ENCODE results near the gene AOC2. TPM values are rescaled to one million over a fixed set of nuclear protein-coding genes. Genes with fewer than 3 reads are reported as not detected.

Gene AOC2
- total RNA-seq = 0.28 and 0.38 TPM in 2 replicates

GRCh38 chr17:42844271-42844670, at the start of gene AOC2:
AOC2 (plus strand) TSS chr17:42844580; CDS start chr17:42844627, 47 bp downstream.

GRCh38 chr17:42798383-42799380, 45.7 kb upstream of the AOC2 start, which contains the start of the genes CNTD1 and COA3:
CNTD1 (plus strand) TSS chr17:42798861; CDS start chr17:42799068, 207 bp downstream.
COA3 (minus strand) TSS chr17:42798704; CDS start chr17:42798681, 23 bp downstream.

GRCh38 chr17:42832934-42833766, 11.2 kb upstream of the AOC2 start, which contains the start of gene PSME3:
PSME3 (plus strand) TSS chr17:42833397; CDS start chr17:42833632, 235 bp downstream.

GRCh38 chr17:42850954-42851353, 6.6 kb downstream of the AOC2 start, which contains the start of gene AOC3:
AOC3 (plus strand) TSS chr17:42851199; CDS start chr17:42851344, 145 bp downstream.

Other genes with a start within 250 kb of the AOC2 start
- 73.0 and 74.8 TPM in 2 replicates for gene RETREG3, start 235.2 kb upstream of the AOC2 start, total RNA-seq
- 20.3 and 42.2 TPM in 2 replicates for gene TUBG1, start 234.9 kb upstream of the AOC2 start, total RNA-seq
- 4.8 and 11.6 TPM in 2 replicates for gene TUBG2, start 185.3 kb upstream of the AOC2 start, total RNA-seq
- gene PLEKHH3, start 167.6 kb upstream of the AOC2 start, total RNA-seq = 10.7 and 11.6 TPM in 2 replicates
- gene CCR10, start 162.7 kb upstream of the AOC2 start, total RNA-seq = 3.6 and 6.8 TPM in 2 replicates
- gene CNTNAP1, start 162.0 kb upstream of the AOC2 start, total RNA-seq = 15.0 and 20.6 TPM in 2 replicates
- gene EZH1, start 99.5 kb upstream of the AOC2 start, total RNA-seq = 7.7 and 20.0 TPM in 2 replicates
- gene RAMP2, start 83.4 kb upstream of the AOC2 start, total RNA-seq = under 0.01 and 0.58 TPM in 2 replicates
- 65.7 and 92.6 TPM in 2 replicates for gene VPS25, start 71.1 kb upstream of the AOC2 start, total RNA-seq
- 3.5 and 4.5 TPM in 2 replicates for gene WNK4, start 64.0 kb upstream of the AOC2 start, total RNA-seq
- 48.8 and 70.4 TPM in 2 replicates for gene COA3, start 45.9 kb upstream of the AOC2 start, total RNA-seq
- gene CNTD1, start 45.7 kb upstream of the AOC2 start, total RNA-seq = under 0.01 and 0.19 TPM in 2 replicates
- gene BECN1, start 20.3 kb upstream of the AOC2 start, total RNA-seq = 123 and 167 TPM in 2 replicates
- 51.3 and 131 TPM in 2 replicates for gene PSME3, start 11.2 kb upstream of the AOC2 start, total RNA-seq
- gene AOC3, start 6.6 kb downstream of the AOC2 start, total RNA-seq = under 0.01 and 2.0 TPM in 2 replicates
- not detected in 2 replicates for gene G6PC1, start 56.2 kb downstream of the AOC2 start, total RNA-seq
- gene AARSD1, start 119.9 kb downstream of the AOC2 start, total RNA-seq = 21.4 and 42.8 TPM in 2 replicates
- 0.28 and 0.58 TPM in 2 replicates for gene PTGES3L, start 135.5 kb downstream of the AOC2 start, total RNA-seq
- 13.2 and 14.6 TPM in 2 replicates for gene RUNDC1, start 136.0 kb downstream of the AOC2 start, total RNA-seq
- 1,034 and 1,254 TPM in 2 replicates for gene RPL27, start 153.8 kb downstream of the AOC2 start, total RNA-seq
- 16.7 and 20.6 TPM in 2 replicates for gene IFI35, start 162.2 kb downstream of the AOC2 start, total RNA-seq
- gene VAT1, start 177.8 kb downstream of the AOC2 start, total RNA-seq = 115 and 147 TPM in 2 replicates
- gene RND2, start 180.7 kb downstream of the AOC2 start, total RNA-seq = 0.19 and 0.28 TPM in 2 replicates

All from regular cardiac myocyte (primary cell).